IMR-90 (cell line): ENCODE data around the gene PSMB3. TPM values are rescaled to one million over a fixed set of nuclear protein-coding genes. Genes with fewer than 3 reads are reported as not detected.

Experiments
- ATAC-seq: fragments of 200-7000 bp; cut with Tn5 transposase; 2 replicates; pipeline ENCODE4 v1.9.1; 2020; ENCODE audit warnings: low read depth, mild to moderate bottlenecking, moderate library complexity
- BruUV-seq: library from RNA; stranded (reverse); fragments of 400-500 nt; replicated peaks from 2 replicates; lab custom pipeline; 2021; lab: Mats Ljungman, UMichigan
- CTCF ChIA-PET: fragments of 300-600 bp; formaldehyde crosslinking; extraction: SDS; loops from one replicate; lab custom pipeline; 2021; ENCODE audit warnings: antibody characterized with exemption; lab: Yijun Ruan, JAX
- POLR2A ChIA-PET: fragments of 300-600 bp; sonication (Branson Sonifier 250); formaldehyde crosslinking; loops from one replicate; lab custom pipeline; 2022; ENCODE audit warnings: antibody characterized with exemption; ENCODE audit not compliant: unreplicated experiment; lab: Charles Lee
- DNase-seq: peaks from one replicate; pipeline ENCODE4 v3.0.0; 2013
- H2AFZ ChIP-seq: replicated peaks from 2 replicates; pipeline ENCODE3; 2013; ENCODE audit warnings: low read length, mild to moderate bottlenecking; ENCODE audit not compliant: poor library complexity
- H2AK5ac ChIP-seq: 2 replicates; pipeline ENCODE4 v1.6.1; 2013; ENCODE audit warnings: low read depth, low read length, inconsistent platforms
- H2AK9ac ChIP-seq: replicated peaks from 2 replicates; pipeline ENCODE3; 2013; ENCODE audit warnings: mild to moderate bottlenecking, low read depth, low read length, moderate library complexity; ENCODE audit not compliant: poor library complexity
- H2BK120ac ChIP-seq: 2 replicates; pipeline ENCODE4 v1.6.1; 2013; ENCODE audit warnings: low read depth, low read length, inconsistent platforms
- H2BK15ac ChIP-seq: 3 replicates; pipeline ENCODE4 v1.6.1; 2013; ENCODE audit warnings: low read depth, low read length, inconsistent platforms
- H2BK20ac ChIP-seq: 2 replicates; pipeline ENCODE4 v1.6.1; 2013; ENCODE audit warnings: low read depth, mild to moderate bottlenecking, inconsistent platforms, low read length, moderate library complexity
- H2BK5ac ChIP-seq: 2 replicates; pipeline ENCODE4 v1.6.1; 2013; ENCODE audit warnings: mild to moderate bottlenecking, low read depth, low read length, inconsistent platforms; ENCODE audit not compliant: poor library complexity, severe bottlenecking
- H3K14ac ChIP-seq: replicated peaks from 2 replicates; pipeline ENCODE4 v1.6.1; 2013; ENCODE audit warnings: low read depth, low read length, inconsistent platforms
- H3K18ac ChIP-seq: 2 replicates; pipeline ENCODE4 v1.6.1; 2013; ENCODE audit warnings: low read depth, low read length, control low read depth
- H3K23ac ChIP-seq: 2 replicates; pipeline ENCODE4 v1.6.1; 2013; ENCODE audit warnings: low read depth, low read length, inconsistent platforms
- H3K27ac ChIP-seq: 2 replicates; pipeline ENCODE4 v1.5.1; 2013; ENCODE audit warnings: mild to moderate bottlenecking, control low read depth, low read length; ENCODE audit not compliant: insufficient read depth
- H3K27me3 ChIP-seq: 2 replicates; pipeline ENCODE4 v1.6.1; 2013; ENCODE audit warnings: low read length; ENCODE audit not compliant: control insufficient read depth, insufficient read depth
- H3K36me3 ChIP-seq: 2 replicates; pipeline ENCODE4 v1.6.1; 2013; ENCODE audit warnings: low read length, mixed read lengths; ENCODE audit not compliant: control insufficient read depth, insufficient read depth
- H3K4ac ChIP-seq: 2 replicates; pipeline ENCODE4 v1.6.1; 2013; ENCODE audit warnings: low read depth, low read length, inconsistent platforms
- H3K4me1 ChIP-seq: 2 replicates; pipeline ENCODE4 v1.6.1; 2013; ENCODE audit warnings: low read length, mixed read lengths; ENCODE audit not compliant: control insufficient read depth, insufficient read depth
- H3K4me2 ChIP-seq: 2 replicates; pipeline ENCODE4 v1.6.1; 2013; ENCODE audit warnings: low read depth, mild to moderate bottlenecking, control low read depth, low read length, moderate library complexity
- H3K4me3 ChIP-seq: 2 replicates; pipeline ENCODE4 v1.5.1; 2013; ENCODE audit warnings: low read depth, mild to moderate bottlenecking, control low read depth, low read length, moderate library complexity; ENCODE audit not compliant: insufficient read depth
- H3K56ac ChIP-seq: 2 replicates; pipeline ENCODE4 v1.6.1; 2013; ENCODE audit warnings: low read length, inconsistent platforms; ENCODE audit not compliant: insufficient read depth; ENCODE audit errors: extremely low read depth
- H3K79me1 ChIP-seq, 2 experiments: 2 replicates each; pipeline ENCODE4 v1.6.1; 2013; ENCODE audit warnings: low read length in 2 of 2, inconsistent platforms in 1 of 2, low read depth in 1 of 2
- H3K9ac ChIP-seq: 2 replicates; pipeline ENCODE4 v1.6.1; 2013; ENCODE audit warnings: low read depth, low read length, control low read depth
- H3K9me1 ChIP-seq: 2 replicates; pipeline ENCODE4 v1.6.1; 2013; ENCODE audit warnings: low read length, inconsistent platforms; ENCODE audit not compliant: insufficient read depth
- H3K9me3 ChIP-seq: 2 replicates; pipeline ENCODE4 v1.6.1; 2013; ENCODE audit warnings: low read length; ENCODE audit not compliant: control insufficient read depth, insufficient read depth
- H4K20me1 ChIP-seq: 2 replicates; pipeline ENCODE4 v1.6.1; 2013; ENCODE audit warnings: low read length, inconsistent platforms; ENCODE audit not compliant: insufficient read depth
- H4K5ac ChIP-seq: 2 replicates; pipeline ENCODE4 v1.6.1; 2013; ENCODE audit warnings: mild to moderate bottlenecking, low read depth, low read length, control low read depth
- H4K8ac ChIP-seq, 2 experiments: 2 replicates each; pipeline ENCODE4 v1.6.1; 2013; ENCODE audit warnings: low read depth in 2 of 2, low read length in 2 of 2, control low read depth in 1 of 2, inconsistent platforms in 1 of 2
- H4K91ac ChIP-seq: 2 replicates; pipeline ENCODE4 v1.6.1; 2013; ENCODE audit warnings: low read depth, low read length, inconsistent platforms; ENCODE audit not compliant: insufficient read depth
- BHLHE40 ChIP-seq: fragments of 150-350 bp; IDR thresholded peaks from 2 replicates; pipeline ENCODE4 v1.6.1; 2016; ENCODE audit warnings: mild to moderate bottlenecking, low read depth, low read length
- ELK1 ChIP-seq: fragments of 150-350 bp; IDR thresholded peaks from 2 replicates; pipeline ENCODE4 v1.6.1; 2016; ENCODE audit warnings: low read depth, mild to moderate bottlenecking, low read length, moderate library complexity, borderline replicate concordance
- MAFK ChIP-seq: IDR thresholded peaks from 2 replicates; pipeline ENCODE4 v1.6.1; 2012; ENCODE audit warnings: low read depth, low read length, improper control_type of control experiment
- MAZ ChIP-seq: IDR thresholded peaks from 2 replicates; pipeline ENCODE4 v1.6.1; 2012; ENCODE audit warnings: low read depth, mild to moderate bottlenecking, low read length, improper control_type of control experiment, moderate library complexity, borderline replicate concordance
- POLR2A ChIP-seq: IDR thresholded peaks from 2 replicates; pipeline ENCODE4 v1.6.1; 2012; ENCODE audit warnings: mild to moderate bottlenecking, low read depth, low read length
- WGBS, 2 experiments: methylation state at CpG; one replicate each; pipeline versions ENCODE4 v1.1.5 to v1.1.7; 2013; ENCODE audit warnings: missing lambda C conversion rate in 2 of 2; ENCODE audit not compliant: insufficient read length in 1 of 2; ENCODE audit errors: extremely low coverage in 2 of 2; 5-methylcytosine and 5-hydroxymethylcytosine counted together
- dilution Hi-C: fragments of 300-500 bp; cut with HindIII; formaldehyde crosslinking; loops from one replicate; pipeline ENCODE4 v1.14.3; 2018; ENCODE audit warnings: low sequenced_read_pairs; ENCODE audit not compliant: unreplicated experiment
- in situ Hi-C: fragments of 300-500 bp; cut with MboI; formaldehyde crosslinking; loops from 3 replicates; pipeline ENCODE4 v1.14.3; 2019; ENCODE audit warnings: low sequenced_read_pairs, inconsistent platforms, mixed read lengths
- intact Hi-C: fragments of 100-400 bp; cut with micrococcal nuclease; formaldehyde crosslinking; loops from 2 replicates; pipeline ENCODE4 v1.10.0; 2022
- polyA plus RNA-seq, 3 experiments: library from polyadenylated mRNA; depleted of rRNA; stranded (reverse); fragments of >200 nt; gene quantifications; 2 replicates each; pipeline ENCODE4 v1.2.3, GENCODE V29; 2012; ENCODE audit warnings: low replicate concordance in 1 of 3
- total RNA-seq: library from RNA; depleted of rRNA; stranded (reverse); fragments of >200 nt; gene quantifications from 2 replicates; pipeline ENCODE4 v1.2.3, GENCODE V29; 2012

The PSMB3 gene
- total and polyA plus RNA-seq, 2 of the 4 experiments (the other 2 are of a cell fraction), result 480 to 828 TPM

- WGBS, 2 experiments, result 94% methylated on average over 3 of the region's 11 CpGs; no CpG with 5 or more reads in 1 of the 2 experiments
- dilution Hi-C loops, result no loop called here
- Histone ChIP-seq H2BK120ac (no peak overlapping the region), H4K5ac (no peak overlapping the region), H2BK20ac (no peak overlapping the region), H2AFZ (no peak overlapping the region), H4K20me1 (peaks cover 4% of the 10 kb centered on the region; the same call in 1 of the 2 replicates), H3K4ac (no peak overlapping the region), H2BK5ac (no peak overlapping the region), H3K18ac (no peak overlapping the region), H3K4me2 (no peak overlapping the region), H2AK9ac (no peak overlapping the region), H3K14ac (no peak overlapping the region), H3K27me3 (no peaks in the 10 kb centered on the region), H3K4me1 (no peaks in the 10 kb centered on the region), H3K36me3 (peaks cover 73% of the 10 kb centered on the region), H3K56ac (no peak overlapping the region), H3K4me3 (no peak overlapping the region), H2BK15ac (no peak overlapping the region), H2AK5ac (no peak overlapping the region), H4K91ac (no peak overlapping the region), H3K9ac (no peak overlapping the region), H3K27ac (no peak overlapping the region), H3K23ac (no peak overlapping the region), H3K9me3 (no peaks in the 10 kb centered on the region), H3K79me1 (peaks cover 4 to 17% of the 10 kb centered on the region in 2 experiments; a peak in 1 of 4 replicates), H4K8ac (no peak overlapping the region), H3K9me1 (no peaks in the 10 kb centered on the region)
- no TSS peak for BruUV-seq
- TF ChIP-seq MAZ, result no peak
- no peak for TF ChIP-seq BHLHE40
- no peak for TF ChIP-seq MAFK
- no peak for TF ChIP-seq POLR2A
- no peak for TF ChIP-seq ELK1
- intact Hi-C loops, result no loop called here
- in situ Hi-C loops, result no loop called here
- POLR2A ChIA-PET, result no interaction called here
- DNase-seq (no peak), ATAC-seq (no peak)
- CTCF ChIA-PET, result no interaction called here
Observed at GRCh38 chr17:38713456-38714075, 39.0 kb upstream of the PSMB3 start.
